ENCODE measurements around the gene SNX25. TPM values are rescaled to one million over a fixed set of nuclear protein-coding genes. Genes with fewer than 3 reads are reported as not detected.

Gene SNX25
- 10 to 100 TPM in 4 of 6 experiments, 1 to 10 TPM in 2; 8.0 to 13.0 (median 10.5) TPM for total RNA-seq
- long read RNA-seq = 0 reads

DNA sequence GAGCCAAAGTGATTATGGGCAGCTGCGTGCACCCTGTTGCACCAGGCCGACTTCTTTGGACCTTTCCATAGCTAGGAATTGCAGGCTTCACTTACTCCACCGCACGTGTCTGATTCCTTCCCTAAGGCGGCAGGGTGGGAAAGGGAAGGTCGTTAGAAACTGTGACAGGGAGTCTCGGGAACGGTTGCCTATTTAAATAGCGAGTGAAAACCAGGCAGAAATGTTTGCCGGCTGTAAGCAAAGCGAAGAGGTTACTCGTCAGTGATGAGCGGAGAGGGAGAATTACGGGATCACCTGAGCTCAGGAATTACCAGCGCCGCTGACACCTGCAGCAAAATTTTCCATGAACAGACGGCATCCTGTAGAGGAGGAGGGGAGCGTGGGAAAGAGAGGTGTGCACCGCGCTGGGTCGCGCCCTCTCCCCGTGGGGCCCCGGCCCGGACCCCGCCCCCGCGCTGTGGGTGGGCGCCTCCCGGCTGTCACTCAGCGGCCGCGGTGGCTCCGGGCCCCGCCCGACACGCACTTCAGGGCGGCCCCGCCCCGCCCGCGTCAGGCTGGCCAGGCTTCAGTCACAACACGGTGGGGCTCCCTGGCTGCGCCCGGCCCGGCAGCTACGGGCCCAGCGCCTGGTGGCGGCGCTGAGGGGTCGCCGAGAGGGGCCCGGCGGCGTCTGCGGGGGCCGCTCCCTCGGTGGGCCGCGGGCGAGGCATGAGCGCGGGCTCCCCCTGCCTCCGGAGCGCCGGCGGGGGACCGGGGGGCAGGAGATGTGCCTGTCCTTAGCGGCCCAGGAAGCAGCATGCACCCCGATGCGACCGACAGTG is at the start of gene SNX25:
SNX25 (plus strand) TSS at position 568 of the 821 bp plus-strand sequence; CDS start at position 797, 229 bp downstream.
- 1% methylated on average over 17 of the region's 72 CpGs for WGBS (ENCODE audit: insufficient coverage, low coverage, low lambda C conversion rate, missing lambda C conversion rate)
- Histone ChIP-seq H3K27me3 (no peaks in the 10 kb centered on the region), H3K27ac (peak within 1 kb of the TSS; percentile 70 to 89 (median 83)), H3K9me3 (no peaks in the 10 kb centered on the region), H3K36me3 (no peaks in the 10 kb centered on the region), H3K4me3 (peak within 1 kb of the TSS; percentile 54 to 73 (median 61)), H3K4me1 (peaks cover 0 to 27% (median 6%) of the 10 kb centered on the region in 4 donors)
- DNase-seq (peak; percentile 94), ATAC-seq (peak; percentile 94 to 99 (median 96))
- TF ChIP-seq, protein P1, sequence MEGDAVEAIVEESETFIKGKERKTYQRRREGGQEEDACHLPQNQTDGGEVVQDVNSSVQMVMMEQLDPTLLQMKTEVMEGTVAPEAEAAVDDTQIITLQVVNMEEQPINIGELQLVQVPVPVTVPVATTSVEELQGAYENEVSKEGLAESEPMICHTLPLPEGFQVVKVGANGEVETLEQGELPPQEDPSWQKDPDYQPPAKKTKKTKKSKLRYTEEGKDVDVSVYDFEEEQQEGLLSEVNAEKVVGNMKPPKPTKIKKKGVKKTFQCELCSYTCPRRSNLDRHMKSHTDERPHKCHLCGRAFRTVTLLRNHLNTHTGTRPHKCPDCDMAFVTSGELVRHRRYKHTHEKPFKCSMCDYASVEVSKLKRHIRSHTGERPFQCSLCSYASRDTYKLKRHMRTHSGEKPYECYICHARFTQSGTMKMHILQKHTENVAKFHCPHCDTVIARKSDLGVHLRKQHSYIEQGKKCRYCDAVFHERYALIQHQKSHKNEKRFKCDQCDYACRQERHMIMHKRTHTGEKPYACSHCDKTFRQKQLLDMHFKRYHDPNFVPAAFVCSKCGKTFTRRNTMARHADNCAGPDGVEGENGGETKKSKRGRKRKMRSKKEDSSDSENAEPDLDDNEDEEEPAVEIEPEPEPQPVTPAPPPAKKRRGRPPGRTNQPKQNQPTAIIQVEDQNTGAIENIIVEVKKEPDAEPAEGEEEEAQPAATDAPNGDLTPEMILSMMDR (IDR thresholded peaks at IDR 0.05) = peak in 2 of 4 donors; percentile 18 to 29
- peak; percentile 93 for TF ChIP-seq POLR2A (IDR thresholded peaks at IDR 0.05)
- intact Hi-C loops (cut with DNase I) = loop anchor here in 1 of 2 donors (10.0 kb wide), 1 partner anchor 186 kb away; the partner anchor contains the start of genes ANKRD37 and LRP2BP

DNA sequence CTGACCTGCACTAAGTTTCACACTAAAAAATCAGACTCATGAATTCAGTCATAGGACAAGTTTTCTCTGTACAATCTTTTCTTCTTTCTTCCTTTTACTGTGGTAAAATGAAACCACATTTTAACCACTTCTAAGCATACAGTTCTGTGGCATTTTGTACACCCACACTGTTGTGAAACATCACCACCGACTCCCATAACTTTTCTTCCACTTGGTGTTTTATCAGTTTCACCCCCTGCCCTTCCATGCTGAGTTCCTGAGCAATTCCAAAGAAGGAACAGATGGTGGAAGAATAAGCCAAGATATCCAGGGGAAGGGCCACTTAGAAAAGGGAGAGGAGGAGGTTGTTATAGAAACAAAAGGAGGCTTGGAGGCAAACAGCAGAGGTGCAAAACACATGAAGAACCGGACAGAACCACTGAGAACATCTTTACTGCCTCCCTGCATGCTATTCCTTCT is 43.8 kb upstream of the SNX25 start:
- Histone ChIP-seq H3K9me3 (no peaks in the 10 kb centered on the region), H3K27me3 (no peaks in the 10 kb centered on the region), H3K4me1 (no peaks in the 10 kb centered on the region), H3K27ac (no peak overlapping the region), H3K36me3 (peaks cover 0 to 23% (median 9%) of the 10 kb centered on the region in 4 donors), H3K4me3 (no peak overlapping the region)
- DNase-seq = no peak
- WGBS (ENCODE audit: insufficient coverage, low coverage, low lambda C conversion rate, missing lambda C conversion rate) = 6% methylated on average over 1 of the region's 2 CpGs
- intact Hi-C loops (cut with DNase I) = no loop called here
- peak in 3 of 4 donors; percentile 17 to 37 (median 31) for ATAC-seq
- no peak for TF ChIP-seq POLR2A (IDR thresholded peaks at IDR 0.05)
- TF ChIP-seq, protein P1 (IDR thresholded peaks at IDR 0.05) = no peak

DNA sequence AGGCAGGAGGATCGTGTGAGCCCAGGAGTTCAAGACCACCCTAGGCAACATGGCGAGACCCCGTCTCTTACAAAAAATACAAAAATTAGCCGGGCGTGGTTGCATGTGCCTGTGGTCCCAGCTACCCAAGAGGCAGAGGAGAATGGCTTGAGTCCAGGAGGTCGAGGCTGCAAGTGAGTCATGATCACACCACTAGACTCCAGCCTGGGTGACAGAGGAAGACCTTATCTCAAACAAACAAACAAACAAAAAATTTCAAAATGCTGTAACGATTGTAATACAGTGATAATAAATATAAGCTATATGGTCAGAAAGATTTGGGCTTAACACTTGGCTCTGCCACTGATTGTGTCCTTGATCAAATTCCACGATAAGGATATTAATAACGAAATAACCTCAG is 42.2 kb upstream of the SNX25 start:
- WGBS (ENCODE audit: insufficient coverage, low coverage, low lambda C conversion rate, missing lambda C conversion rate) = 46% methylated on average over 5 of the region's 9 CpGs
- Histone ChIP-seq H3K9me3 (no peaks in the 10 kb centered on the region), H3K4me1 (no peaks in the 10 kb centered on the region), H3K27me3 (no peaks in the 10 kb centered on the region), H3K4me3 (no peak overlapping the region), H3K27ac (no peak overlapping the region), H3K36me3 (peaks cover 0 to 17% (median 6%) of the 10 kb centered on the region in 4 donors)
- peak in 1 of 4 donors; percentile 73 for ATAC-seq
- DNase-seq = no peak
- intact Hi-C loops (cut with DNase I) = no loop called here
- TF ChIP-seq, protein P1 (IDR thresholded peaks at IDR 0.05) = no peak
- TF ChIP-seq POLR2A (IDR thresholded peaks at IDR 0.05) = no peak

DNA sequence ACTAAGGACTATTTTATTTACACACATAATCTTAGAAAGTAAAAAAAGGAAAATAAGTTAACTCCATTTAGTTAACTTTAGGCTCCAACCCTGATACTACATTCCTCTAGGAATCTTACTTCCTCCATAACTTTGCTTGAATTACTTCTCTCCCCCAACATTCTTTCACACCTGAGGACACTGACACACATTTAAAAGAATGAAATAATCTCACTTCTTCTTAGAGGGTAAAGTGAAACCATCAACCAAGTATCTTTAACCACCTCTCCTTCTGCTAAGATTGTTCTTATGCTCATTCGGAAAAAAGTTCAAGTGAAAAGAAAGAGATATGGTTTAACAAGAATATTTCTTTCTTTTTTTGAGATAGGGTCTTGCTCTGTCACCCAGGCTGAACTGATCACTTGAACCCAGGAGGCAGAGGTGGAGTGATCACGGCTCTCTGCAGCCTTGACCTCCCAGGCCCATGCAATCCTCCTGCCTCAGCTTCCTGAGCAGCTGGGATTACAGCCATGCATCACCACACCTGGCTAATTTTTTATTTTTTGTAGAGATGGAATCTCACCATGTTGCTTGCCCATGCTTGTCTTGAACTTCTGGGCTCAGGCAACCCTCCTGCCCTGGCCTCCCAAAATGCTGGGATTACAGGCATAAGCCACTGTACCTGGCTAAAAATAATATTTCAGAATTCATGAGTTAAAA is 37.9 kb upstream of the SNX25 start:
- H3K36me3 ChIP-seq = peaks cover 0 to 20% (median 7%) of the 10 kb centered on the region in 4 donors
- ATAC-seq (no peak), DNase-seq (no peak)
- no peaks in the 10 kb centered on the region for H3K27me3 ChIP-seq
- H3K4me1 ChIP-seq = no peaks in the 10 kb centered on the region
- no peak overlapping the region for H3K27ac ChIP-seq
- H3K4me3 ChIP-seq = no peak overlapping the region
- TF ChIP-seq, protein P1 (IDR thresholded peaks at IDR 0.05) = no peak
- no peak for TF ChIP-seq POLR2A (IDR thresholded peaks at IDR 0.05)
- no peaks in the 10 kb centered on the region for H3K9me3 ChIP-seq
- intact Hi-C loops (cut with DNase I) = no loop called here
- WGBS (ENCODE audit: insufficient coverage, low coverage, low lambda C conversion rate, missing lambda C conversion rate) = 85% methylated on average over 2 of the region's 2 CpGs
